HepG2 (cell line): Measurements from ENCODE around the gene TJP2. TPM values are rescaled to one million over a fixed set of nuclear protein-coding genes. Genes with fewer than 3 reads are reported as not detected.

Experiments used
- AGO1 ChIP-seq: fragments of 200-400 bp; formaldehyde crosslinking; IDR thresholded peaks from 2 replicates; pipeline ENCODE4 v1.6.1; 2017; ENCODE audit warnings: mild to moderate bottlenecking, low read depth, low read length, moderate library complexity; ENCODE audit not compliant: poor library complexity, severe bottlenecking
- GTF3A ChIP-seq: sonication (generic); formaldehyde crosslinking; conservative IDR thresholded peaks from 2 replicates; pipeline ENCODE4 v1.4.0; 2020; ENCODE audit warnings: mild to moderate bottlenecking, missing genetic modification reagents
- HCFC1 ChIP-seq: fragments of 150-350 bp; IDR thresholded peaks from 2 replicates; pipeline ENCODE4 v1.6.1; 2014; ENCODE audit warnings: low read depth, low read length
- JDP2 ChIP-seq: sonication (generic); formaldehyde crosslinking; IDR thresholded peaks from 2 replicates; pipeline ENCODE4 v1.8.1; 2022; ENCODE audit warnings: missing genetic modification reagents, borderline replicate concordance
- MED8 ChIP-seq: sonication (generic); formaldehyde crosslinking; IDR thresholded peaks from 2 replicates; pipeline ENCODE4 v1.8.1; 2023; ENCODE audit warnings: mild to moderate bottlenecking, missing genetic modification reagents; ENCODE audit not compliant: insufficient replicate concordance
- ZNF12 ChIP-seq: sonication (generic); formaldehyde crosslinking; IDR thresholded peaks from 2 replicates; pipeline ENCODE4 v1.5.0; 2020; ENCODE audit warnings: missing genetic modification reagents
- ZNF264 ChIP-seq: sonication (generic); formaldehyde crosslinking; IDR thresholded peaks from 2 replicates; pipeline ENCODE4 v1.4.0; 2020; ENCODE audit warnings: missing genetic modification reagents
- ZNF484 ChIP-seq: sonication (generic); formaldehyde crosslinking; IDR thresholded peaks from 2 replicates; pipeline ENCODE4 v1.5.1; 2020; ENCODE audit warnings: mild to moderate bottlenecking, low read depth, missing genetic modification reagents, borderline replicate concordance
- polyA plus RNA-seq, 8 experiments: library from polyadenylated mRNA; depleted of rRNA in 3 of 8; stranded (reverse) in 7 of 8; unstranded in 1 of 8; fragments of >200 nt; fragmentation: Illumina TruSeq in 4 of 8; extraction: Trizol in 4 of 8; gene quantifications; 2 replicates each; pipeline versions ENCODE4 v1.2.1 to v1.2.3, GENCODE V29; 2011 to 2016; ENCODE audit warnings: low read depth in 4 of 8, missing spikeins in 1 of 8, mixed read lengths in 1 of 8; ENCODE audit not compliant: insufficient read depth in 1 of 8
- total RNA-seq, 5 experiments: library from RNA; depleted of rRNA; stranded (reverse); fragments of >200 nt; fragmentation: Illumina TruSeq; extraction: Trizol; gene quantifications; 2 replicates each; pipeline ENCODE4 v1.2.3, GENCODE V29; 2016; ENCODE audit warnings: low read depth in 1 of 5
- TF ChIP-seq, protein P1 (sequence below): sonication (generic); formaldehyde crosslinking; IDR thresholded peaks from 2 replicates; pipeline ENCODE4 v1.5.0; 2020; ENCODE audit warnings: mild to moderate bottlenecking, missing genetic modification reagents, borderline replicate concordance
- TF ChIP-seq, protein P2 (sequence below): sonication (generic); formaldehyde crosslinking; IDR thresholded peaks from 2 replicates; pipeline ENCODE4 v1.4.0; 2020; ENCODE audit warnings: missing genetic modification reagents
- TF ChIP-seq, protein P3 (sequence below): sonication (generic); formaldehyde crosslinking; IDR thresholded peaks from 2 replicates; pipeline ENCODE4 v1.4.0; 2020; ENCODE audit warnings: missing genetic modification reagents
- TF ChIP-seq, protein P4 (sequence below): sonication (generic); formaldehyde crosslinking; IDR thresholded peaks from 2 replicates; pipeline ENCODE4 v1.9.0; 2022; ENCODE audit warnings: low read depth, missing genetic modification reagents
- TF ChIP-seq, protein P5 (sequence below): sonication (generic); formaldehyde crosslinking; IDR thresholded peaks from 2 replicates; pipeline ENCODE4 v1.8.0; 2022; ENCODE audit warnings: missing genetic modification reagents, mild to moderate bottlenecking, moderate library complexity, borderline replicate concordance

TJP2 gene
- total and polyA plus RNA-seq, 2 of the 13 experiments (the other 11 are each of a cell fraction or from before 2014, with no cell fraction given), result 109 to 110 TPM

DNA sequence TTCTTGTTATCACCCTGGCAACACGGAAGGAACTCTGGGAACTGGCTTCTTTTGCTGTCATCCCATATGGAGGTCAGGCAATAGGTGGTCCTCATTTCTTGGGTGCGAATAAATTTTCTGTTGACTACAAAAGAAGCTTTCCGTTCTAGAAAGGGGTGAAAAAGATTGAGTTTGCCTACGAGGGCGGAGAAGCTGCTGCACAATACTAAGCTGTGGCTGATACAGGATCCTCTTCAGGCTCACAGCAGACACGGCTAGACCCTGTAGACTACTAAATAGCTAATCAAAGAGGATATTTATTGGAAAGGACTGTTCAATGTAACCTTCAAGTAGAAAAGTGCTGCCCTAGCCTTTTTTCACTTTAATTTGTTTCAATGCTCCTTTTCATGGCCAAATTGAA lies 58.1 kb downstream of the TJP2 start (continued):
- TF ChIP-seq, protein P1, sequence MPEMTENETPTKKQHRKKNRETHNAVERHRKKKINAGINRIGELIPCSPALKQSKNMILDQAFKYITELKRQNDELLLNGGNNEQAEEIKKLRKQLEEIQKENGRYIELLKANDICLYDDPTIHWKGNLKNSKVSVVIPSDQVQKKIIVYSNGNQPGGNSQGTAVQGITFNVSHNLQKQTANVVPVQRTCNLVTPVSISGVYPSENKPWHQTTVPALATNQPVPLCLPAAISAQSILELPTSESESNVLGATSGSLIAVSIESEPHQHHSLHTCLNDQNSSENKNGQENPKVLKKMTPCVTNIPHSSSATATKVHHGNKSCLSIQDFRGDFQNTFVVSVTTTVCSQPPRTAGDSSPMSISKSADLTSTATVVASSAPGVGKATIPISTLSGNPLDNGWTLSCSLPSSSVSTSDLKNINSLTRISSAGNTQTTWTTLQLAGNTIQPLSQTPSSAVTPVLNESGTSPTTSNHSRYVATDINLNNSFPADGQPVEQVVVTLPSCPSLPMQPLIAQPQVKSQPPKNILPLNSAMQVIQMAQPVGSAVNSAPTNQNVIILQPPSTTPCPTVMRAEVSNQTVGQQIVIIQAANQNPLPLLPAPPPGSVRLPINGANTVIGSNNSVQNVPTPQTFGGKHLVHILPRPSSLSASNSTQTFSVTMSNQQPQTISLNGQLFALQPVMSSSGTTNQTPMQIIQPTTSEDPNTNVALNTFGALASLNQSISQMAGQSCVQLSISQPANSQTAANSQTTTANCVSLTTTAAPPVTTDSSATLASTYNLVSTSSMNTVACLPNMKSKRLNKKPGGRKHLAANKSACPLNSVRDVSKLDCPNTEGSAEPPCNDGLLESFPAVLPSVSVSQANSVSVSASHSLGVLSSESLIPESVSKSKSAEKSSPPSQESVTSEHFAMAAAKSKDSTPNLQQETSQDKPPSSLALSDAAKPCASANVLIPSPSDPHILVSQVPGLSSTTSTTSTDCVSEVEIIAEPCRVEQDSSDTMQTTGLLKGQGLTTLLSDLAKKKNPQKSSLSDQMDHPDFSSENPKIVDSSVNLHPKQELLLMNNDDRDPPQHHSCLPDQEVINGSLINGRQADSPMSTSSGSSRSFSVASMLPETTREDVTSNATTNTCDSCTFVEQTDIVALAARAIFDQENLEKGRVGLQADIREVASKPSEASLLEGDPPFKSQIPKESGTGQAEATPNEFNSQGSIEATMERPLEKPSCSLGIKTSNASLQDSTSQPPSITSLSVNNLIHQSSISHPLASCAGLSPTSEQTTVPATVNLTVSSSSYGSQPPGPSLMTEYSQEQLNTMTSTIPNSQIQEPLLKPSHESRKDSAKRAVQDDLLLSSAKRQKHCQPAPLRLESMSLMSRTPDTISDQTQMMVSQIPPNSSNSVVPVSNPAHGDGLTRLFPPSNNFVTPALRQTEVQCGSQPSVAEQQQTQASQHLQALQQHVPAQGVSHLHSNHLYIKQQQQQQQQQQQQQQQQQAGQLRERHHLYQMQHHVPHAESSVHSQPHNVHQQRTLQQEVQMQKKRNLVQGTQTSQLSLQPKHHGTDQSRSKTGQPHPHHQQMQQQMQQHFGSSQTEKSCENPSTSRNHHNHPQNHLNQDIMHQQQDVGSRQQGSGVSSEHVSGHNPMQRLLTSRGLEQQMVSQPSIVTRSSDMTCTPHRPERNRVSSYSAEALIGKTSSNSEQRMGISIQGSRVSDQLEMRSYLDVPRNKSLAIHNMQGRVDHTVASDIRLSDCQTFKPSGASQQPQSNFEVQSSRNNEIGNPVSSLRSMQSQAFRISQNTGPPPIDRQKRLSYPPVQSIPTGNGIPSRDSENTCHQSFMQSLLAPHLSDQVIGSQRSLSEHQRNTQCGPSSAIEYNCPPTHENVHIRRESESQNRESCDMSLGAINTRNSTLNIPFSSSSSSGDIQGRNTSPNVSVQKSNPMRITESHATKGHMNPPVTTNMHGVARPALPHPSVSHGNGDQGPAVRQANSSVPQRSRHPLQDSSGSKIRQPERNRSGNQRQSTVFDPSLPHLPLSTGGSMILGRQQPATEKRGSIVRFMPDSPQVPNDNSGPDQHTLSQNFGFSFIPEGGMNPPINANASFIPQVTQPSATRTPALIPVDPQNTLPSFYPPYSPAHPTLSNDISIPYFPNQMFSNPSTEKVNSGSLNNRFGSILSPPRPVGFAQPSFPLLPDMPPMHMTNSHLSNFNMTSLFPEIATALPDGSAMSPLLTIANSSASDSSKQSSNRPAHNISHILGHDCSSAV (CRISPR knock-in tag), result no peak
- TF ChIP-seq JDP2 (CRISPR knock-in tag) (no peak), ZNF264 (CRISPR knock-in tag) (no peak), ZNF12 (CRISPR knock-in tag) (no peak), HCFC1 (no peak), AGO1 (no peak), GTF3A (no peak), ZNF484 (CRISPR knock-in tag) (no peak), MED8 (no peak)
- TF ChIP-seq, protein P2, sequence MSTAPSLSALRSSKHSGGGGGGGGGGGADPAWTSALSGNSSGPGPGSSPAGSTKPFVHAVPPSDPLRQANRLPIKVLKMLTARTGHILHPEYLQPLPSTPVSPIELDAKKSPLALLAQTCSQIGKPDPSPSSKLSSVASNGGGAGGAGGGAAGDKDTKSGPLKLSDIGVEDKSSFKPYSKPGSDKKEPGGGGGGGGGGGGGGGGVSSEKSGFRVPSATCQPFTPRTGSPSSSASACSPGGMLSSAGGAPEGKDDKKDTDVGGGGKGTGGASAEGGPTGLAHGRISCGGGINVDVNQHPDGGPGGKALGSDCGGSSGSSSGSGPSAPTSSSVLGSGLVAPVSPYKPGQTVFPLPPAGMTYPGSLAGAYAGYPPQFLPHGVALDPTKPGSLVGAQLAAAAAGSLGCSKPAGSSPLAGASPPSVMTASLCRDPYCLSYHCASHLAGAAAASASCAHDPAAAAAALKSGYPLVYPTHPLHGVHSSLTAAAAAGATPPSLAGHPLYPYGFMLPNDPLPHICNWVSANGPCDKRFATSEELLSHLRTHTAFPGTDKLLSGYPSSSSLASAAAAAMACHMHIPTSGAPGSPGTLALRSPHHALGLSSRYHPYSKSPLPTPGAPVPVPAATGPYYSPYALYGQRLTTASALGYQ (CRISPR knock-in tag), result no peak
- TF ChIP-seq, protein P3, sequence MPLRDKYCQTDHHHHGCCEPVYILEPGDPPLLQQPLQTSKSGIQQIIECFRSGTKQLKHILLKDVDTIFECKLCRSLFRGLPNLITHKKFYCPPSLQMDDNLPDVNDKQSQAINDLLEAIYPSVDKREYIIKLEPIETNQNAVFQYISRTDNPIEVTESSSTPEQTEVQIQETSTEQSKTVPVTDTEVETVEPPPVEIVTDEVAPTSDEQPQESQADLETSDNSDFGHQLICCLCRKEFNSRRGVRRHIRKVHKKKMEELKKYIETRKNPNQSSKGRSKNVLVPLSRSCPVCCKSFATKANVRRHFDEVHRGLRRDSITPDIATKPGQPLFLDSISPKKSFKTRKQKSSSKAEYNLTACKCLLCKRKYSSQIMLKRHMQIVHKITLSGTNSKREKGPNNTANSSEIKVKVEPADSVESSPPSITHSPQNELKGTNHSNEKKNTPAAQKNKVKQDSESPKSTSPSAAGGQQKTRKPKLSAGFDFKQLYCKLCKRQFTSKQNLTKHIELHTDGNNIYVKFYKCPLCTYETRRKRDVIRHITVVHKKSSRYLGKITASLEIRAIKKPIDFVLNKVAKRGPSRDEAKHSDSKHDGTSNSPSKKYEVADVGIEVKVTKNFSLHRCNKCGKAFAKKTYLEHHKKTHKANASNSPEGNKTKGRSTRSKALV, result no peak
- TF ChIP-seq, protein P4, sequence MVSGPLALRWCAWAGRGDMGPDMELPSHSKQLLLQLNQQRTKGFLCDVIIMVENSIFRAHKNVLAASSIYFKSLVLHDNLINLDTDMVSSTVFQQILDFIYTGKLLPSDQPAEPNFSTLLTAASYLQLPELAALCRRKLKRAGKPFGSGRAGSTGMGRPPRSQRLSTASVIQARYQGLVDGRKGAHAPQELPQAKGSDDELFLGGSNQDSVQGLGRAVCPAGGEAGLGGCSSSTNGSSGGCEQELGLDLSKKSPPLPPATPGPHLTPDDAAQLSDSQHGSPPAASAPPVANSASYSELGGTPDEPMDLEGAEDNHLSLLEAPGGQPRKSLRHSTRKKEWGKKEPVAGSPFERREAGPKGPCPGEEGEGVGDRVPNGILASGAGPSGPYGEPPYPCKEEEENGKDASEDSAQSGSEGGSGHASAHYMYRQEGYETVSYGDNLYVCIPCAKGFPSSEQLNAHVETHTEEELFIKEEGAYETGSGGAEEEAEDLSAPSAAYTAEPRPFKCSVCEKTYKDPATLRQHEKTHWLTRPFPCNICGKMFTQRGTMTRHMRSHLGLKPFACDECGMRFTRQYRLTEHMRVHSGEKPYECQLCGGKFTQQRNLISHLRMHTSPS (CRISPR knock-in tag), result no peak
- TF ChIP-seq, protein P5, sequence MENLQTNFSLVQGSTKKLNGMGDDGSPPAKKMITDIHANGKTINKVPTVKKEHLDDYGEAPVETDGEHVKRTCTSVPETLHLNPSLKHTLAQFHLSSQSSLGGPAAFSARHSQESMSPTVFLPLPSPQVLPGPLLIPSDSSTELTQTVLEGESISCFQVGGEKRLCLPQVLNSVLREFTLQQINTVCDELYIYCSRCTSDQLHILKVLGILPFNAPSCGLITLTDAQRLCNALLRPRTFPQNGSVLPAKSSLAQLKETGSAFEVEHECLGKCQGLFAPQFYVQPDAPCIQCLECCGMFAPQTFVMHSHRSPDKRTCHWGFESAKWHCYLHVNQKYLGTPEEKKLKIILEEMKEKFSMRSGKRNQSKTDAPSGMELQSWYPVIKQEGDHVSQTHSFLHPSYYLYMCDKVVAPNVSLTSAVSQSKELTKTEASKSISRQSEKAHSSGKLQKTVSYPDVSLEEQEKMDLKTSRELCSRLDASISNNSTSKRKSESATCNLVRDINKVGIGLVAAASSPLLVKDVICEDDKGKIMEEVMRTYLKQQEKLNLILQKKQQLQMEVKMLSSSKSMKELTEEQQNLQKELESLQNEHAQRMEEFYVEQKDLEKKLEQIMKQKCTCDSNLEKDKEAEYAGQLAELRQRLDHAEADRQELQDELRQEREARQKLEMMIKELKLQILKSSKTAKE (CRISPR knock-in tag), result no peak
